Measurements from ENCODE around the gene CYP1B1. TPM values are rescaled to one million over a fixed set of nuclear protein-coding genes. Genes with fewer than 3 reads are reported as not detected.

CYP1B1 gene
- total RNA-seq, 1 experiment from 2014 or later, result 36.3 TPM

GRCh38 chr2:38029512-38029911 is 46.4 kb downstream of the CYP1B1 start:
- no peaks in the 10 kb centered on the region for H3K9me3 ChIP-seq (ENCODE audit: insufficient read depth, low read depth)
- CTCF ChIA-PET, result no interaction called here
- no TSS peak for BruUV-seq (replicated peaks)
- no peaks in the 10 kb centered on the region for H3K79me2 ChIP-seq (ENCODE audit: low read depth)
- H3K4me2 ChIP-seq, result no peak overlapping the region
- no peak for TF ChIP-seq EZH2 (IDR thresholded peaks at IDR 0.05; ENCODE audit: low read depth)
- no peak for TF ChIP-seq CTCF (conservative IDR thresholded peaks at IDR 0.05)
- no peak for DNase-seq
- H3K36me3 ChIP-seq (ENCODE audit: low read depth), result no peaks in the 10 kb centered on the region
- no peaks in the 10 kb centered on the region for H3K4me1 ChIP-seq (replicated peaks; ENCODE audit: insufficient read depth)
- H3F3A ChIP-seq (ENCODE audit: insufficient read depth, low read depth), result no peaks in the 10 kb centered on the region
- no peak overlapping the region for H2AFZ ChIP-seq
- H3K4me3 ChIP-seq, result no peak overlapping the region
- H3K9me2 ChIP-seq (ENCODE audit: insufficient read depth), result no peaks in the 10 kb centered on the region
- no peaks in the 10 kb centered on the region for H4K20me1 ChIP-seq (ENCODE audit: insufficient read depth)
- H3K27me3 ChIP-seq (ENCODE audit: insufficient read depth, low read depth), result no peaks in the 10 kb centered on the region
- no peak overlapping the region for H3K27ac ChIP-seq
- intact Hi-C loops (cut with micrococcal nuclease; ENCODE audit: unreplicated experiment), result no loop called here
- POLR2A ChIA-PET (ENCODE audit: unreplicated experiment), result no interaction called here

GRCh38 chr2:38028829-38029228 is 47.1 kb downstream of the CYP1B1 start:
- ChIA-PET POLR2A (ENCODE audit: unreplicated experiment) (no interaction called here), CTCF (no interaction called here)
- no peak for DNase-seq
- Histone ChIP-seq H3K27me3 (ENCODE audit: insufficient read depth, low read depth) (no peaks in the 10 kb centered on the region), H3K79me2 (ENCODE audit: low read depth) (no peaks in the 10 kb centered on the region), H3K9me2 (ENCODE audit: insufficient read depth) (no peaks in the 10 kb centered on the region), H3K27ac (no peak overlapping the region), H2AFZ (no peak overlapping the region), H3K9me3 (ENCODE audit: insufficient read depth, low read depth) (no peaks in the 10 kb centered on the region), H3K4me1 (replicated peaks; ENCODE audit: insufficient read depth) (no peaks in the 10 kb centered on the region), H4K20me1 (ENCODE audit: insufficient read depth) (no peaks in the 10 kb centered on the region), H3K4me2 (no peak overlapping the region), H3F3A (ENCODE audit: insufficient read depth, low read depth) (no peaks in the 10 kb centered on the region), H3K4me3 (no peak overlapping the region), H3K36me3 (ENCODE audit: low read depth) (no peaks in the 10 kb centered on the region)
- no TSS peak for BruUV-seq (replicated peaks)
- no peak for TF ChIP-seq CTCF (conservative IDR thresholded peaks at IDR 0.05)
- no peak for TF ChIP-seq EZH2 (IDR thresholded peaks at IDR 0.05; ENCODE audit: low read depth)
- intact Hi-C loops (cut with micrococcal nuclease; ENCODE audit: unreplicated experiment), result no loop called here

DNA sequence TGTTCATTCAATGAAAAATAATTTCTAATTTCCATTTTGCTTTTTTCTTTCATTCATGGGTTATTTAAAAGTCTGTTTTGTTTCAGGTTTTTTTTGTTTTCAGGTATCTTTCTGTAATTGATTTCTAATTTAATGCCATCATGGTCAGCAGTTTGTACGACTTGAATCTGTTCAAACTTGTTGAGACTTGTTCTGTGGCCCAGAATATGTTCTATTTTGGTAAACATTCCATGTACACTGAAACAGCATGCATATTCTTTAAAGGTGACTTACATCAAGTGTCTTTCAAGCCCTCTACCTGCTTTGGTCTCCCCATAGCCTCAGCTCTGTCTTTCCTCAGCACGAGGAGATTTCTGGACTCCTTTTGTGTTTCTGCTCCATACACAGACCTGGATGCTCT is 49.1 kb downstream of the CYP1B1 start:
- TF ChIP-seq EZH2 (IDR thresholded peaks at IDR 0.05; ENCODE audit: low read depth) (no peak), CTCF (conservative IDR thresholded peaks at IDR 0.05) (no peak)
- ChIA-PET POLR2A (ENCODE audit: unreplicated experiment) (no interaction called here), CTCF (no interaction called here)
- no peaks in the 10 kb centered on the region for H3K4me1 ChIP-seq (replicated peaks; ENCODE audit: insufficient read depth)
- H3K4me2 ChIP-seq, result no peak overlapping the region
- H3K36me3 ChIP-seq (ENCODE audit: low read depth), result no peaks in the 10 kb centered on the region
- no peak overlapping the region for H3K4me3 ChIP-seq
- intact Hi-C loops (cut with micrococcal nuclease; ENCODE audit: unreplicated experiment), result no loop called here
- no peaks in the 10 kb centered on the region for H4K20me1 ChIP-seq (ENCODE audit: insufficient read depth)
- no peaks in the 10 kb centered on the region for H3K79me2 ChIP-seq (ENCODE audit: low read depth)
- H3K9me2 ChIP-seq (ENCODE audit: insufficient read depth), result no peaks in the 10 kb centered on the region
- no peak overlapping the region for H2AFZ ChIP-seq
- no peak overlapping the region for H3K27ac ChIP-seq
- H3K9me3 ChIP-seq (ENCODE audit: insufficient read depth, low read depth), result no peaks in the 10 kb centered on the region
- no TSS peak for BruUV-seq (replicated peaks)
- no peak for DNase-seq
- no peaks in the 10 kb centered on the region for H3K27me3 ChIP-seq (ENCODE audit: insufficient read depth, low read depth)
- H3F3A ChIP-seq (ENCODE audit: insufficient read depth, low read depth), result no peaks in the 10 kb centered on the region
